H9 (cell line): ENCODE measurements around the gene TMEM132D. TPM values are rescaled to one million over a fixed set of nuclear protein-coding genes. Genes with fewer than 3 reads are reported as not detected.

Experiments
- DNase-seq: peaks from one replicate; pipeline ENCODE4 v3.0.0-alpha.2; 2017
- H2AFZ ChIP-seq: one replicate; pipeline ENCODE4 v1.6.1; 2013; ENCODE audit warnings: mild to moderate bottlenecking, low read length, control low read depth, moderate library complexity
- H2AK5ac ChIP-seq: 2 replicates; pipeline ENCODE4 v1.6.1; 2013; ENCODE audit warnings: low read length, control low read depth, mixed read lengths; ENCODE audit not compliant: insufficient read length
- H2BK120ac ChIP-seq: one replicate; pipeline ENCODE4 v1.6.1; 2013; ENCODE audit warnings: low read depth, mild to moderate bottlenecking, low read length, control low read depth, inconsistent platforms; ENCODE audit not compliant: poor library complexity, severe bottlenecking
- H2BK12ac ChIP-seq: 2 replicates; pipeline ENCODE4 v1.6.1; 2013; ENCODE audit warnings: low read length, control low read depth, mixed read lengths, low read depth; ENCODE audit not compliant: insufficient read length
- H2BK15ac ChIP-seq: 2 replicates; pipeline ENCODE4 v1.6.1; 2013; ENCODE audit warnings: low read depth, low read length, control low read depth
- H2BK20ac ChIP-seq: one replicate; pipeline ENCODE4 v1.6.1; 2013; ENCODE audit warnings: low read depth, mild to moderate bottlenecking, low read length, control low read depth, inconsistent platforms; ENCODE audit not compliant: poor library complexity, severe bottlenecking
- H2BK5ac ChIP-seq: 2 replicates; pipeline ENCODE4 v1.6.1; 2013; ENCODE audit warnings: low read length, control low read depth, mixed read lengths; ENCODE audit not compliant: insufficient read length
- H3K14ac ChIP-seq: 2 replicates; pipeline ENCODE4 v1.6.1; 2013; ENCODE audit warnings: low read length, control low read depth; ENCODE audit not compliant: insufficient read depth
- H3K18ac ChIP-seq: 2 replicates; pipeline ENCODE4 v1.6.1; 2013; ENCODE audit warnings: low read depth, mild to moderate bottlenecking, mixed read lengths, low read length, control low read depth; ENCODE audit not compliant: insufficient read length
- H3K23ac ChIP-seq: 2 replicates; pipeline ENCODE4 v1.6.1; 2013; ENCODE audit warnings: low read length, control low read depth, mixed read lengths, low read depth; ENCODE audit not compliant: insufficient read length
- H3K23me2 ChIP-seq: 2 replicates; pipeline ENCODE4 v1.6.1; 2013; ENCODE audit warnings: low read depth, mild to moderate bottlenecking, mixed read lengths, low read length, control low read depth; ENCODE audit not compliant: insufficient read length, poor library complexity, severe bottlenecking
- H3K27ac ChIP-seq: 2 replicates; pipeline ENCODE4 v1.5.1; 2013; ENCODE audit warnings: low read length, control low read depth, mixed read lengths, low read depth; ENCODE audit not compliant: insufficient read length
- H3K27me3 ChIP-seq: 2 replicates; pipeline ENCODE4 v1.6.1; 2013; ENCODE audit warnings: low read length, control low read depth, inconsistent platforms; ENCODE audit not compliant: insufficient read depth
- H3K4ac ChIP-seq: 2 replicates; pipeline ENCODE4 v1.6.1; 2013; ENCODE audit warnings: low read depth, mild to moderate bottlenecking, control low read depth, inconsistent platforms, low read length, moderate library complexity
- H3K4me1 ChIP-seq: 2 replicates; pipeline ENCODE4 v1.6.1; 2013; ENCODE audit warnings: low read length, control low read depth, inconsistent platforms; ENCODE audit not compliant: insufficient read depth
- H3K4me2 ChIP-seq: 2 replicates; pipeline ENCODE4 v1.6.1; 2013; ENCODE audit warnings: low read length, control low read depth, mixed read lengths; ENCODE audit not compliant: insufficient read length, insufficient read depth
- H3K56ac ChIP-seq: 2 replicates; pipeline ENCODE4 v1.6.1; 2013; ENCODE audit warnings: low read depth, mild to moderate bottlenecking, mixed read lengths, low read length, control low read depth; ENCODE audit not compliant: insufficient read length
- H3K79me1 ChIP-seq: 2 replicates; pipeline ENCODE4 v1.6.1; 2013; ENCODE audit warnings: low read depth, mild to moderate bottlenecking, moderate library complexity, low read length, control low read depth, inconsistent platforms; ENCODE audit not compliant: insufficient read depth, poor library complexity, severe bottlenecking
- H3K79me2 ChIP-seq: 2 replicates; pipeline ENCODE4 v1.6.1; 2013; ENCODE audit warnings: low read length, control low read depth, inconsistent platforms; ENCODE audit not compliant: insufficient read depth
- H3K9ac ChIP-seq: 2 replicates; pipeline ENCODE4 v1.6.1; 2013; ENCODE audit warnings: low read length, control low read depth, mixed read lengths; ENCODE audit not compliant: insufficient read length; ENCODE audit errors: extremely low read depth
- H3K9me3 ChIP-seq: one replicate; pipeline ENCODE4 v1.6.1; 2013; ENCODE audit warnings: low read depth, low read length, inconsistent platforms; ENCODE audit not compliant: control insufficient read depth
- H3T11ph ChIP-seq: one replicate; pipeline ENCODE4 v1.6.1; 2013; ENCODE audit warnings: mild to moderate bottlenecking, low read length, control low read depth, inconsistent platforms
- H4K20me1 ChIP-seq: one replicate; pipeline ENCODE4 v1.6.1; 2013; ENCODE audit not compliant: control insufficient read depth, insufficient read length, insufficient read depth
- H4K5ac ChIP-seq: 2 replicates; pipeline ENCODE4 v1.6.1; 2013; ENCODE audit warnings: low read depth, mild to moderate bottlenecking, mixed read lengths, low read length, control low read depth; ENCODE audit not compliant: insufficient read length
- H4K8ac ChIP-seq: replicated peaks from 2 replicates; pipeline ENCODE4 v1.6.1; 2013; ENCODE audit warnings: low read length, control low read depth, mixed read lengths, low read depth; ENCODE audit not compliant: insufficient read length
- H4K91ac ChIP-seq: 2 replicates; pipeline ENCODE4 v1.6.1; 2013; ENCODE audit warnings: low read depth, mild to moderate bottlenecking, moderate library complexity, mixed read lengths, low read length, control low read depth; ENCODE audit not compliant: insufficient read length
- H3K27ac Mint-ChIP-seq, 3 experiments: 2 replicates in 2 of 3; 3 replicates in 1 of 3; pipeline ENCODE4 v1.8.0; 2020 to 2021; ENCODE audit warnings: mixed read lengths in 3 of 3, mild to moderate bottlenecking in 1 of 3, moderate library complexity in 1 of 3
- H3K27me3 Mint-ChIP-seq: 2 replicates; pipeline ENCODE4 v1.8.0; 2021; ENCODE audit warnings: low read depth, mild to moderate bottlenecking, moderate library complexity, mixed read lengths
- H3K36me3 Mint-ChIP-seq, 3 experiments: 2 replicates in 2 of 3; 3 replicates in 1 of 3; pipeline ENCODE4 v1.8.0; 2020 to 2021; ENCODE audit warnings: low read depth in 3 of 3, mixed read lengths in 3 of 3; ENCODE audit not compliant: insufficient read depth in 1 of 3
- H3K4me1 Mint-ChIP-seq, 2 experiments: 2 replicates each; pipeline ENCODE4 v1.8.0; 2020; ENCODE audit warnings: mixed read lengths in 2 of 2
- H3K4me3 Mint-ChIP-seq, 2 experiments: 2 replicates in 1 of 2; 3 replicates in 1 of 2; pipeline ENCODE4 v1.8.0; 2020 to 2021; ENCODE audit warnings: mild to moderate bottlenecking in 2 of 2, mixed read lengths in 2 of 2, moderate library complexity in 1 of 2
- H3K9me3 Mint-ChIP-seq, 2 experiments: 2 replicates in 1 of 2; 3 replicates in 1 of 2; pipeline ENCODE4 v1.8.0; 2020; ENCODE audit warnings: mild to moderate bottlenecking in 2 of 2, mixed read lengths in 2 of 2, moderate library complexity in 1 of 2
- WGBS: extraction: QIAGEN DNeasy Blood & Tissue Kit; methylation state at CpG from one replicate; pipeline ENCODE4 v1.1.7; 2013; ENCODE audit warnings: missing lambda C conversion rate, low lambda C conversion rate, mixed read lengths; ENCODE audit not compliant: insufficient read length; ENCODE audit errors: extremely low coverage; 5-methylcytosine and 5-hydroxymethylcytosine counted together
- total RNA-seq: library from RNA; stranded (reverse); gene quantifications from 2 replicates; pipeline ENCODE4 v1.2.1, GENCODE V29; 2021
- TF ChIP-seq, protein P1 (sequence below): fragments of 200-600 bp; sonication (generic); conservative IDR thresholded peaks from 3 replicates; pipeline ENCODE4 v1.8.0; 2021; ENCODE audit warnings: antibody characterized with exemption, mild to moderate bottlenecking

The TMEM132D gene
- total RNA-seq, 1 experiment from 2014 or later: 6.1 TPM

GRCh38 chr12:129258781-129259318 lies 645.0 kb downstream of the TMEM132D start:
- Mint-ChIP-seq H3K27me3 (no peaks in the 10 kb centered on the region; the same call in 1 of the 2 replicates), H3K27ac (no peak overlapping the region), H3K36me3 (peaks cover 0 to 2% (median 0%) of the 10 kb centered on the region in 3 experiments; a peak in 1 of 7 replicates), H3K4me1 (peaks cover 0 to 4% of the 10 kb centered on the region in 2 experiments; a peak in 2 of 4 replicates), H3K4me3 (no peak overlapping the region), H3K9me3 (peaks cover 0 to 4% of the 10 kb centered on the region in 2 experiments; a peak in 3 of 5 replicates)
- no peaks in the 10 kb centered on the region for H3K79me1 ChIP-seq
- no peak overlapping the region for H3T11ph ChIP-seq
- no peak overlapping the region for H2BK12ac ChIP-seq
- H3K18ac ChIP-seq: no peak overlapping the region
- no peak overlapping the region for H4K8ac ChIP-seq
- no peak overlapping the region for H3K23ac ChIP-seq
- no peak overlapping the region for H2AFZ ChIP-seq
- H2BK120ac ChIP-seq: no peak overlapping the region
- H2BK15ac ChIP-seq: no peak overlapping the region
- no peak overlapping the region for H4K5ac ChIP-seq
- no peak overlapping the region for H3K14ac ChIP-seq
- H3K4me1 ChIP-seq: no peaks in the 10 kb centered on the region
- no peaks in the 10 kb centered on the region for H4K20me1 ChIP-seq
- no peaks in the 10 kb centered on the region for H3K79me2 ChIP-seq
- H2BK20ac ChIP-seq: no peak overlapping the region
- no peak overlapping the region for H2BK5ac ChIP-seq
- H3K27ac ChIP-seq: no peak overlapping the region
- no CpG with 5 or more reads among the region's 5 CpGs for WGBS
- no peaks in the 10 kb centered on the region for H3K9me3 ChIP-seq
- DNase-seq: no peak
- no peak overlapping the region for H3K56ac ChIP-seq
- no peak overlapping the region for H3K4me2 ChIP-seq
- H3K27me3 ChIP-seq: no peaks in the 10 kb centered on the region
- H3K4ac ChIP-seq: no peak overlapping the region
- H2AK5ac ChIP-seq: no peak overlapping the region
- H3K23me2 ChIP-seq: no peaks in the 10 kb centered on the region
- TF ChIP-seq, protein P1, sequence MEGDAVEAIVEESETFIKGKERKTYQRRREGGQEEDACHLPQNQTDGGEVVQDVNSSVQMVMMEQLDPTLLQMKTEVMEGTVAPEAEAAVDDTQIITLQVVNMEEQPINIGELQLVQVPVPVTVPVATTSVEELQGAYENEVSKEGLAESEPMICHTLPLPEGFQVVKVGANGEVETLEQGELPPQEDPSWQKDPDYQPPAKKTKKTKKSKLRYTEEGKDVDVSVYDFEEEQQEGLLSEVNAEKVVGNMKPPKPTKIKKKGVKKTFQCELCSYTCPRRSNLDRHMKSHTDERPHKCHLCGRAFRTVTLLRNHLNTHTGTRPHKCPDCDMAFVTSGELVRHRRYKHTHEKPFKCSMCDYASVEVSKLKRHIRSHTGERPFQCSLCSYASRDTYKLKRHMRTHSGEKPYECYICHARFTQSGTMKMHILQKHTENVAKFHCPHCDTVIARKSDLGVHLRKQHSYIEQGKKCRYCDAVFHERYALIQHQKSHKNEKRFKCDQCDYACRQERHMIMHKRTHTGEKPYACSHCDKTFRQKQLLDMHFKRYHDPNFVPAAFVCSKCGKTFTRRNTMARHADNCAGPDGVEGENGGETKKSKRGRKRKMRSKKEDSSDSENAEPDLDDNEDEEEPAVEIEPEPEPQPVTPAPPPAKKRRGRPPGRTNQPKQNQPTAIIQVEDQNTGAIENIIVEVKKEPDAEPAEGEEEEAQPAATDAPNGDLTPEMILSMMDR: no peak
- no peak overlapping the region for H3K9ac ChIP-seq
- H4K91ac ChIP-seq: no peak overlapping the region
